CD4-positive, alpha-beta memory T cell (primary cell): ENCODE data around the gene PDE4B. TPM values are rescaled to one million over a fixed set of nuclear protein-coding genes. Genes with fewer than 3 reads are reported as not detected.

ENCODE experiments used
- CTCF ChIA-PET: fragments of 350-600 bp; sonication (Branson Sonifier 250); formaldehyde crosslinking; loops from one replicate; lab custom pipeline; 2021; ENCODE audit warnings: inconsistent platforms; ENCODE audit not compliant: partially characterized antibody; lab: Charles Lee
- POLR2A ChIA-PET: fragments of 350-600 bp; sonication (Branson Sonifier 250); formaldehyde crosslinking; loops from one replicate; lab custom pipeline; 2021; ENCODE audit not compliant: partially characterized antibody; lab: Charles Lee
- DNase-seq, 5 donors: peaks; one replicate each; pipeline versions ENCODE4 v3.0.0 to v3.0.0-alpha.2; 2020 to 2022; ENCODE audit warnings: mixed read lengths in 1 of 5
- H3K27ac ChIP-seq: one replicate; pipeline ENCODE4 v1.7.0; 2013; ENCODE audit warnings: low read depth, low read length
- H3K27me3 ChIP-seq: 2 replicates; pipeline ENCODE4 v1.7.0; 2013; ENCODE audit warnings: mild to moderate bottlenecking, low read length, moderate library complexity; ENCODE audit not compliant: insufficient read depth
- H3K36me3 ChIP-seq: 2 replicates; pipeline ENCODE4 v1.7.0; 2013; ENCODE audit warnings: mild to moderate bottlenecking, low read length, moderate library complexity; ENCODE audit not compliant: insufficient read depth
- H3K4me1 ChIP-seq: 2 replicates; pipeline ENCODE4 v1.7.0; 2013; ENCODE audit warnings: mild to moderate bottlenecking, low read length, moderate library complexity; ENCODE audit not compliant: insufficient read depth
- H3K4me3 ChIP-seq, 2 donors: one replicate each; pipeline ENCODE4 v1.7.0; 2013; ENCODE audit warnings: low read length in 2 of 2, mild to moderate bottlenecking in 1 of 2
- H3K9me3 ChIP-seq, 2 donors: one replicate each; pipeline ENCODE4 v1.7.0; 2013; ENCODE audit warnings: low read length in 2 of 2, control low read depth in 1 of 2; ENCODE audit not compliant: control insufficient read depth in 1 of 2
- H3K27ac Mint-ChIP-seq, 7 donors: one replicate each; pipeline ENCODE4 v1.8.0; 2020 to 2021; ENCODE audit warnings: mixed read lengths in 7 of 7, mild to moderate bottlenecking in 6 of 7, inconsistent platforms in 3 of 7, moderate library complexity in 3 of 7
- H3K27me3 Mint-ChIP-seq, 2 donors: one replicate each; pipeline ENCODE4 v1.8.0; 2020 to 2021; ENCODE audit warnings: mixed read lengths in 2 of 2
- H3K36me3 Mint-ChIP-seq, 2 donors: one replicate each; pipeline ENCODE4 v1.8.0; 2020 to 2021; ENCODE audit warnings: mixed read lengths in 2 of 2, inconsistent platforms in 1 of 2, mild to moderate bottlenecking in 1 of 2
- H3K4me1 Mint-ChIP-seq, 4 donors: one replicate each; pipeline ENCODE4 v1.8.0; 2020 to 2021; ENCODE audit warnings: mixed read lengths in 4 of 4, mild to moderate bottlenecking in 1 of 4
- H3K4me3 Mint-ChIP-seq, 8 donors: one replicate each; pipeline ENCODE4 v1.8.0; 2020 to 2021; ENCODE audit warnings: mixed read lengths in 8 of 8, mild to moderate bottlenecking in 7 of 8, moderate library complexity in 6 of 8, inconsistent platforms in 3 of 8
- H3K9me3 Mint-ChIP-seq, 8 donors: one replicate each; pipeline ENCODE4 v1.8.0; 2020 to 2021; ENCODE audit warnings: mixed read lengths in 8 of 8, mild to moderate bottlenecking in 5 of 8, inconsistent platforms in 3 of 8, moderate library complexity in 1 of 8
- intact Hi-C: fragments of 100-400 bp; cut with micrococcal nuclease; formaldehyde crosslinking; loops from one replicate; pipeline ENCODE4 v1.15.1; 2023
- polyA plus RNA-seq, 2 donors: library from polyadenylated mRNA; unstranded; fragments of 300-500 nt; fragmentation: Illumina TruSeq; gene quantifications; one replicate each; pipeline ENCODE4 v1.2.3, GENCODE V29; 2021
- total RNA-seq, 2 experiments: library from RNA; stranded (reverse); gene quantifications; one replicate each; pipeline ENCODE4 v1.2.3, GENCODE V29; 2021

PDE4B gene
- total and polyA plus RNA-seq, 4 experiments from 2014 or later = 33.8 to 116 (median 40.7) TPM

DNA sequence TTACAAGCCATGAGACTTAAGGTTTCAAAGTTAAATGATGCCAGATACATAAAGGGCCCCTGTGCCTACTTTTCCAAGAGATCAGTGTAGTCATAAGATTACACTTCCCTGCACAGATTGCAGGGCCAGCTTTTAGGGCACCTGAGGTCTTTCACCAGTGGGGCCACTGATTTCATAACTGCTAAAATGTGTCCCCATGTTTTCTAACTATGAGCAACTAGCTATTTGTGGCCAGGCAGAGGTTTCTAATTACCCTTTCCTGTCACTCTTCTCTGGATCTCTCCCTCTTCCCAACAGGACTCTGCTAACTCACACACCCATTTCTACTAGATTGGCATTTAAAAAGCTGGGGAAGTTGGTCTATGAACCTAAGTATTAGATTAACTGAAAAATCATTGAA lies 534.2 kb downstream of the PDE4B start:
- H3K4me3 ChIP-seq = no peak overlapping the region
- no peak overlapping the region for H3K27ac ChIP-seq
- H3K27ac Mint-ChIP-seq = peak overlapping the region in 2 of 7 donors; percentile 2 to 36
- no peaks in the 10 kb centered on the region for H3K9me3 Mint-ChIP-seq
- peaks cover 0 to 6% of the 10 kb centered on the region in 2 donors for H3K36me3 Mint-ChIP-seq
- ChIA-PET POLR2A (interaction anchor here (1.5 to 1.6 kb wide), 2 partner anchors 52 to 118 kb away, joined by 4 to 5 read pairs; no protein-coding TSS in a partner anchor), CTCF (interaction anchor here (0.9 to 1.3 kb wide), 4 partner anchors 21 to 119 kb away, joined by 3 read pairs; no protein-coding TSS in a partner anchor)
- no peaks in the 10 kb centered on the region for H3K36me3 ChIP-seq
- DNase-seq = no peak
- H3K4me1 Mint-ChIP-seq = peaks cover 34 to 78% (median 52%) of the 10 kb centered on the region in 4 donors
- peaks cover 67% of the 10 kb centered on the region for H3K4me1 ChIP-seq
- H3K4me3 Mint-ChIP-seq = peak overlapping the region in 1 of 8 donors; percentile 45
- intact Hi-C loops = no loop called here
- no peaks in the 10 kb centered on the region for H3K9me3 ChIP-seq
- H3K27me3 ChIP-seq = no peaks in the 10 kb centered on the region
- H3K27me3 Mint-ChIP-seq = no peaks in the 10 kb centered on the region

DNA sequence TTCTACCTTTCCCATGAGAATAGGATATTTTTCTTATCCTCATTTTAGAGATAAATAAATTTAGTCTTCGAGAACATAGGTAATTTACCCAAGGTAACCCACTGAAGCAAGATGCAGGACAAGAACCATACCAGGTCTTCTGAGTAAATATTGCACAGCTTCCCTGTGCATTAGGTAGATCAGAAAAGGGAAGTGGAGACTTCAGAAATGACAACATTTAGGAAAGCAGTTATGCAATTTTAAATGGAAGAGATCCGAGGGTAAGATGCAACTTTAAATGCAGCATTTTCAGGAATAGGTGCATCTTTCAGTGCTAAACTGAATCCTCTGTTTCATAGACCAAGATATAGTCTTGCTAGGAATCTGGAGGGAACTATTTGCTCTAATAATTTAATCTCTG lies 534.9 kb downstream of the PDE4B start:
- no peak for DNase-seq
- CTCF ChIA-PET = interaction anchor here (0.9 to 1.2 kb wide), 2 partner anchors 37 to 118 kb away, joined by 3 read pairs; no protein-coding TSS in a partner anchor
- intact Hi-C loops = no loop called here
- no peak overlapping the region for H3K27ac Mint-ChIP-seq
- no peaks in the 10 kb centered on the region for H3K9me3 Mint-ChIP-seq
- Histone ChIP-seq H3K9me3 (no peaks in the 10 kb centered on the region), H3K27ac (no peak overlapping the region), H3K4me3 (no peak overlapping the region), H3K27me3 (no peaks in the 10 kb centered on the region), H3K36me3 (no peaks in the 10 kb centered on the region), H3K4me1 (peaks cover 67% of the 10 kb centered on the region)
- POLR2A ChIA-PET = interaction anchor here (1.5 to 1.6 kb wide), 2 partner anchors 52 to 117 kb away, joined by 4 to 5 read pairs; no protein-coding TSS in a partner anchor
- no peaks in the 10 kb centered on the region for H3K27me3 Mint-ChIP-seq
- no peak overlapping the region for H3K4me3 Mint-ChIP-seq
- H3K36me3 Mint-ChIP-seq = peaks cover 0 to 14% of the 10 kb centered on the region in 2 donors
- H3K4me1 Mint-ChIP-seq = peaks cover 34 to 84% (median 50%) of the 10 kb centered on the region in 4 donors

DNA sequence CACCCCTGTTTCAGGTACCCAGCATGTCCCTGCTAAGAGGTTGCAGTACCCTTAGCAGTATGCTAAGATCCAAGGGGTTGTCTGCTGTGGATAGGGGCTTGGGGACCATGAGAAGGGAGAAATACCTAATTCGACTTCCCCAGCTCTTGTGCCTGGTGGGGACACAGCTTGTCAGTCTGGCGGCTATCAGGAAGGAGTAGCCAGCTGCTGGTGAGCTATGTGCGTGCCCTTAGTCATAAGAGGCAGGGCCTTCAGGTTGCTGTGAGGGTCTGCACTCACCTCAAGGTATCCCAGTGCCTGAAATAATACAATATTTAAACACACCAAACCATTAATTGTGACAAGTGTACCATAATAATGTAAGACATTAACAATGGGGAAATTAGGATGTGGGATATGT lies 536.2 kb downstream of the PDE4B start:
- Histone ChIP-seq H3K4me3 (no peak overlapping the region), H3K36me3 (no peaks in the 10 kb centered on the region), H3K4me1 (peaks cover 64% of the 10 kb centered on the region), H3K27ac (no peak overlapping the region), H3K27me3 (no peaks in the 10 kb centered on the region), H3K9me3 (no peaks in the 10 kb centered on the region)
- POLR2A ChIA-PET = interaction anchor here (0.8 to 0.9 kb wide), 2 partner anchors 47 to 80 kb away, joined by 3 read pairs; no protein-coding TSS in a partner anchor
- H3K27ac Mint-ChIP-seq = peak overlapping the region in 6 of 7 donors; percentile 45 to 81 (median 54)
- no peaks in the 10 kb centered on the region for H3K9me3 Mint-ChIP-seq
- peaks cover 0 to 24% of the 10 kb centered on the region in 2 donors for H3K36me3 Mint-ChIP-seq
- no peak for DNase-seq
- intact Hi-C loops = no loop called here
- peak overlapping the region in 1 of 8 donors; percentile 23 for H3K4me3 Mint-ChIP-seq
- peaks cover 32 to 82% (median 46%) of the 10 kb centered on the region in 4 donors for H3K4me1 Mint-ChIP-seq
- H3K27me3 Mint-ChIP-seq = no peaks in the 10 kb centered on the region
- CTCF ChIA-PET = interaction anchor here (9.2 kb wide), 1 partner anchor 116 kb away, joined by 88 read pairs; no protein-coding TSS in a partner anchor

DNA sequence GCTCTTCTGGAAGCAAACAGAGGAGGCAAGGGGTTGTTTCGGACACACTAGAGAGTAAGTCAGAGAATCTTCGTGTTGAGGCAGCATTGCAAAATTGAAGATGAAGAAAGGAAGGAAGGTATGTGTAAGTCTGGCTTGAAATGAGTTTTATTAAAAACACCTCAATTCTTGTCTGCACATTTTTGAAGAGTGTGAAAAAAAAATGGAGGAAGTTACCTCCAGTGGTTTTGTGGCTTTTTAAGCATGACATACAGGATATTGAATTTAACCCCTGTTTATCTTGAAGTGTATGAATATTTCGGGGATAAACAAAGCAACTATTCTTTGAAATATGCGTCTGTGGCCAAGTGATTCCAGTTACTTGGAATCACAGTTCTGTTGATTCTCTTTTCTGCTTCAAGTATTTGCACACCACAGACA lies 538.0 kb downstream of the PDE4B start:
- ChIA-PET CTCF (interaction anchor here (0.8 to 10.8 kb wide), 10 partner anchors 17 to 114 kb away, joined by 3 to 140 read pairs (median 8); no protein-coding TSS in a partner anchor), POLR2A (interaction anchor here (0.9 to 11.2 kb wide), 14 partner anchors 22 to 115 kb away, joined by 3 to 471 read pairs (median 16); no protein-coding TSS in a partner anchor)

DNA sequence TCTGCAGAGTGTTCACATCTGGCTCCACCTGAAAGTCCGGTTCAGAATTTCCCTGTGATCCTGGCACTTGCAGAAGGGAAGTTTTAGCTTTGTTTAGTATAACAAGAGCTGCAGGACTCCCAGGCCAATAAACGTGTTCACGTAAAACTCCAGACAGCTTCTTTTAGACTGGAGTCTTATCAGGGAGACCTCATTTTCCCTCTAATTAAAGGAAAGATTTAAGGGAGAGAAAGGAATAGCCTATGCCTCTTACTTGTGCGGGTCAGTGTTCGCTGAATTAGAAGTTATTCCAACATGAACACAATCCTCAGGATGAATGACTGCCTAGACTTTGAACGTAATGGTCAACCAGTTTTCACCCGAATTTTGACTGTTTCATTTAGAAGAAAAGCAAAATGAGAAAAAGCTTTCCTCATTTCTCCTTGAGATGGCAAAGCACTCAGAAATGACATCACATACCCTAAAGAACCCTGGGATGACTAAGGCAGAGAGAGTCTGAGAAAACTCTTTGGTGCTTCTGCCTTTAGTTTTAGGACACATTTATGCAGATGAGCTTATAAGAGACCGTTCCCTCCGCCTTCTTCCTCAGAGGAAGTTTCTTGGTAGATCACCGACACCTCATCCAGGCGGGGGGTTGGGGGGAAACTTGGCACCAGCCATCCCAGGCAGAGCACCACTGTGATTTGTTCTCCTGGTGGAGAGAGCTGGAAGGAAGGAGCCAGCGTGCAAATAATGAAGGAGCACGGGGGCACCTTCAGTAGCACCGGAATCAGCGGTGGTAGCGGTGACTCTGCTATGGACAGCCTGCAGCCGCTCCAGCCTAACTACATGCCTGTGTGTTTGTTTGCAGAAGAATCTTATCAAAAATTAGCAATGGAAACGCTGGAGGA lies 539.2 kb downstream of the PDE4B start:
- CTCF ChIA-PET = interaction anchor here (0.9 to 10.8 kb wide), 17 partner anchors 16 to 113 kb away, joined by 3 to 140 read pairs (median 4); no protein-coding TSS in a partner anchor
- intact Hi-C loops = loop anchor here (1.0 to 10.0 kb wide), 8 partner anchors 8 to 1267 kb away; partner anchors contain the start of genes DNAI4 and MIER1
- H3K36me3 Mint-ChIP-seq = peaks cover 4 to 44% of the 10 kb centered on the region in 2 donors
- peaks cover 53% of the 10 kb centered on the region for H3K4me1 ChIP-seq
- no peaks in the 10 kb centered on the region for H3K27me3 ChIP-seq
- no peaks in the 10 kb centered on the region for H3K27me3 Mint-ChIP-seq
- peak overlapping the region; percentile 99 to 100 (median 100) for H3K4me3 Mint-ChIP-seq
- POLR2A ChIA-PET = interaction anchor here (0.6 to 11.2 kb wide), 23 partner anchors 8 to 840 kb away, joined by 3 to 471 read pairs (median 12); no protein-coding TSS in a partner anchor
- H3K36me3 ChIP-seq = no peaks in the 10 kb centered on the region
- H3K9me3 Mint-ChIP-seq = no peaks in the 10 kb centered on the region
- peaks cover 26 to 78% (median 46%) of the 10 kb centered on the region in 4 donors for H3K4me1 Mint-ChIP-seq
- DNase-seq = peak; percentile 41 to 71 (median 45)
- H3K27ac ChIP-seq = peak overlapping the region; percentile 85
- H3K27ac Mint-ChIP-seq = peak overlapping the region; percentile 97 to 100 (median 98)
- H3K9me3 ChIP-seq = no peaks in the 10 kb centered on the region
- peak overlapping the region; percentile 79 to 96 for H3K4me3 ChIP-seq

More for the DNA sequence above, 538.0 kb downstream of the PDE4B start:
- Mint-ChIP-seq H3K27me3 (no peaks in the 10 kb centered on the region), H3K27ac (peak overlapping the region; percentile 97 to 100 (median 98)), H3K4me3 (peak overlapping the region; percentile 78 to 100 (median 99)), H3K36me3 (peaks cover 4 to 34% of the 10 kb centered on the region in 2 donors), H3K9me3 (no peaks in the 10 kb centered on the region), H3K4me1 (peaks cover 25 to 78% (median 38%) of the 10 kb centered on the region in 4 donors)
- Histone ChIP-seq H3K27me3 (no peaks in the 10 kb centered on the region), H3K4me1 (peaks cover 50% of the 10 kb centered on the region), H3K36me3 (no peaks in the 10 kb centered on the region), H3K4me3 (peak overlapping the region; percentile 79 to 96), H3K27ac (peak overlapping the region; percentile 85), H3K9me3 (no peaks in the 10 kb centered on the region)
- intact Hi-C loops = loop anchor here (1.0 to 10.0 kb wide), 4 partner anchors 29 to 1266 kb away; partner anchors contain the start of genes DNAI4 and MIER1
- peak; percentile 53 to 86 (median 81) for DNase-seq

DNA sequence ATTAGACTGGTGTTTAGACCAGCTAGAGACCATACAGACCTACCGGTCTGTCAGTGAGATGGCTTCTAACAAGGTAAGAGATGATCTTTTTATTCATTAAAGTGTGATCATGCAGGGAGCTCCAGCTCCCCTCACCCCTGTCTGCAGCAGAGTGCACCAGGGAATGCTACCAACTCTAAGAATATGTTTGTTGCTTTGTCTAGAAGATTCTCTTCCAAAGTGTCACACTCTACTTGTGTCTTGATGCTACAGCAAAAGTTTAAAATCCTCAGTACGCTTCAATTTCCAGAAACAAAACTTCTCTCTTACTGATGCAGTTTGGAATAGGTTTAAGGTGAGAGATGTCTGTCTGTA lies 539.8 kb downstream of the PDE4B start:
- Histone ChIP-seq H3K27ac (peak overlapping the region; percentile 85), H3K9me3 (no peaks in the 10 kb centered on the region), H3K36me3 (no peaks in the 10 kb centered on the region), H3K4me3 (peak overlapping the region; percentile 79 to 96), H3K4me1 (peaks cover 58% of the 10 kb centered on the region), H3K27me3 (no peaks in the 10 kb centered on the region)
- no peaks in the 10 kb centered on the region for H3K27me3 Mint-ChIP-seq
- intact Hi-C loops = loop anchor here (1.0 to 10.0 kb wide), 8 partner anchors 8 to 1268 kb away; partner anchors contain the start of genes DNAI4 and MIER1
- ChIA-PET POLR2A (interaction anchor here (1.0 to 11.2 kb wide), 20 partner anchors 11 to 113 kb away, joined by 3 to 471 read pairs (median 12); no protein-coding TSS in a partner anchor), CTCF (interaction anchor here (0.9 to 10.8 kb wide), 13 partner anchors 15 to 113 kb away, joined by 3 to 140 read pairs (median 5); no protein-coding TSS in a partner anchor)
- DNase-seq = no peak
- peak overlapping the region; percentile 99 to 100 (median 100) for H3K4me3 Mint-ChIP-seq
- H3K4me1 Mint-ChIP-seq = peaks cover 28 to 78% (median 50%) of the 10 kb centered on the region in 4 donors
- H3K27ac Mint-ChIP-seq = peak overlapping the region; percentile 97 to 100 (median 98)
- H3K9me3 Mint-ChIP-seq = no peaks in the 10 kb centered on the region
- H3K36me3 Mint-ChIP-seq = peaks cover 10 to 47% of the 10 kb centered on the region in 2 donors
